CD4-positive, alpha-beta T cell treated with Interleukin-1 beta for 1 hour (primary cell): ENCODE results near the gene ARHGAP1.
"Not testable (repeated sequence)": the region's sequence is repeated elsewhere in the genome, so short reads cannot be mapped to it uniquely, and the experiment has no call there.

Experiments
- DNase-seq, 2 donors: peaks; one replicate each; pipeline ENCODE4 v3.0.0-alpha.2; 2020 to 2022

ARHGAP1 gene

GRCh38 chr11:46671958-46672315, 28.5 kb downstream of the ARHGAP1 start:
- no peak for DNase-seq

DNA sequence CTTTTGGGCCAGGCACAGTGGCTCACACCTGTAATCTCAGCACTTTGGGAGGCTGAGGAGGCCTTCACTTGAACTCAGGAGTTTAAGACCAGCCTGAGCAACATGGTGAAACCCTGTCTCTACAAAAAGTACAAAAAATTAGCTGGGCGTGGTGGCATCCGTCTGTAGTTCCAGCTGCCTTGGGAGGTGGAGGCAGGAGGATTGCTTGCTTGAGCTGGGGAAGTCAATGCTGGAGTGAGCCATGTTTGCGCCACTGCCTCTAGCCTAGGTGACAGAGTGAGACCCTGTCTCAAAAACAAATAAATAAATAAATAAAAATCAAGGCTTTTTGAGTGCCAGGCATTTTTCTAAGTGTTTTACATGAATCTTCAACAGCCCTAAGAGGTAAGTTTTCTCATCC, 29.9 kb downstream of the ARHGAP1 start:
- not testable (repeated sequence) for DNase-seq

GRCh38 chr11:46669711-46670139, 30.7 kb downstream of the ARHGAP1 start:
- no peak for DNase-seq

DNA sequence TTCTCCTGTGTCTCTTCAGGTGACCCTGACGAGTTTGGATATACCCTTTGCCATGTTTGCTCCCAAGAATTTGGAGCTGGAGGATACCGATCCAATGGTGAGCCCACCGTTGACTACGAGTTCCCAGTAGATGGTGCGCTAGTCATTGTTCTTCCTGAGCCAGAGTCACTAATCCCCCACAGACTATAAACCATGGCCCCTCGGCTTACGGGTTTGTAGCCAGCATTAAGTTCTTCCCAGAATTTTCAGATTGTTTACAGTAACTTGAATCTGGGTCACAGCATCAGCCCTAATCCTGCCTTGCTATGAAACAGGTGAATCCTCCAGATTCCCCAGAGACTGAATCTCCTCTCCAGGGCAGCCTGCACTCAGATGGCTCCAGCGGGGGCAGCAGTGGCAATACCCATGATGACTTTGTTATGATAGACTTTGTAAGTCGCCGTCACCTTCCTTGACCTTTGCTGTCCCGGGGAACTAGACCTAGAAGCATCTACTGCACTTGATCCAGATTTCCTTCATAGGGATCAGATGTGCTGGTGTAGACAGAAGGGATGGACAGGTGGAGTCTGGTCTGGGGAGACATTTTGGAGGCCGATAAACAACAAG, 31.8 kb downstream of the ARHGAP1 start:
- no peak for DNase-seq

DNA sequence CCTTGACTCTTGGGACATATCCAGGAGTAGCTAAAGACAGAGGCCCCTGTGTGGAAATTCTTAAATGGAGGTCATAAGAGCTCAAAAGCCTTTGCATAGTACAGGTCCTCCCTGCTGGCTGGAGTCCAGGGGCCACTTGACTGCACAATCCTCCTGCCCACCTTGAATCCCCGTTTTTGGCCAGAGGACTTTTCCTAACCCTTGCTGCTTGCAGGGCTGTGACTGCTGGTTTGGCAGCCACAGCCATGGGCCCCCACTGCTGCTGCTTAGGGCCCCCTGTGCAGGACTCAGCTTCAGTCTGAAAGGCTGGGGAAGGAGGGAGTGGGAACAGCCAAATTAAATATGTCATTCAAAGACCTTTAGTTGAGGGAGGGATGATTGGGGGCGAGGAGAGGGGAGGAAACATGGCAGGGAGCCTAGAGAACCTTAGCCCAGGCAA, 33.4 kb downstream of the ARHGAP1 start:
- DNase-seq = no peak

DNA sequence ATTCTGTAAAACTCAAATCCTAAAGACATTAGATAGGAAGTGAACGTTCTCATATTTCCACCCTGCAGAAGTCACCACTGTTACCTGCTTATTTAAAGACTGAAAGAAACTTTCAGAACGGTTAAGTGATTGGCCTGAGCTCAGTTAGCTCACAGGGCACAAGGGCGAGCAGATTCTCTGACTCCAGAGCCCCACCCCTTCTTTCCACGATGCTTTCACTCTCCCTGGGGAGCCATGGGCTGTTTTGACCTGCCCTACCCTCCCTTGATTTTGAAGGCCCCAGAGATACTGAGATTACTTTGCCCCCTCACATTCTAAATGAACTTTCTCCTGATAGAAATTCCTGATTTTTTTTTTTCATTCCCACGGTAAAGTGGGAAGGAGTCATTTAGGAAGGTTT, 33.9 kb downstream of the ARHGAP1 start:
- DNase-seq = no peak

DNA sequence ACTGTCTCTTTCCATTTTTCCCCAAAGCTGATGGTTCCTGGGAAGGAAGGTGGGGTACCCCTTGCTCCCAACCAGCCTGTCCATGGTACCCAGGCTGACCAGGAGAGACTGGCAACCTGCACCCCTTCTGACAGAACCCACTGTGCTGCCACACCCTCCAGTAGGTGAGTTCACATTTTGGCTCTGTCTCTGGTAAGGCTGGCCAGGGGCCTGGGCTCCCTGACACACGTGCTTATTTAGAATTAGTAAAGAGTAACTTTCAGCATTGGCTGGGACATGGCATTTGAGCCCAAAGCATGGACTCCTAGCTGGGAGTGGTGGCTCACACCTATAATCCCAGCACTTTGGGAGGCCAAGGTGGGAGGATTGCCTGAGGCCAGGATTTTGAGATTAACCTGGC, 35.1 kb downstream of the ARHGAP1 start:
- no peak for DNase-seq

DNA sequence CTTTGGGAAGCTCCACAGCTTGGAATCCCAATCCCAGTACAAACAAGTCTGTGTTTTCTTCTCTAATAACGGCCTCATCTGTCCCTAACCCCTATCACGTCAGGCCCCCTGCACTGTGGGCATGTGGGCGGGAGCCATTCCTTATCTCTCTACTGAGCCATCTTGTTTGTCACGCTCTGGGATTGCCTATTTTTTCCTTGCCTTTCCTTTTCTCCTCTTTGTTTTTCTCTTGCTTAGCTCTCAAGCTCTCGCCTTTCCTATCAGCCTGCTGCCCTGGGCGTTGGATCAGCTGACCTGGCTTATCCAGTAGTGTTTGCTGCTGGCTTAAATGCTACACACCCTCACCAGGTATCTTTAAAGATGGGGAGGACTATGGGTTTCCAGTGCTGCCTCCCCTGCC, 35.8 kb downstream of the ARHGAP1 start:
- no peak for DNase-seq

GRCh38 chr11:46663277-46663940, 37.0 kb downstream of the ARHGAP1 start:
- DNase-seq = no peak

DNA sequence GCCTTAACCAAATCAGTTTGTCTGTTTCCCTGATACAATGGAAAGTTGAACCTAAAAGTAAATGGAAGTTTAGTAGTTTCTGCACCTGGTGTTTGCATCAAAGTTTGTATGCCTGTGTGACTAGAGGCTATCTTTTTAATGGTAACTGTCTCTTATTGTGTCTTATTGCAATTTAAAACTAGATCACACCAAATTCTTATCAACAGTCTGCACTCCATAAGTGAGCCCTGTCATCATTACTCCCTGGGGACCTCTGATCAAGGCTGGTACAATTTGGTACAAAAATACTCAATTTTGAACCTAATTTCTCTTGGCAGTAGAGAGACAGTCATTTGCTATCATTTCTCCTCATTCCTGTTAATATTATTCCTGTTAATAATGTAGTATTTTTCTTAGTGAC, 38.1 kb downstream of the ARHGAP1 start:
- DNase-seq = no peak

- DNase-seq = no peak
Measured at GRCh38 chr11:46661836-46662235, 38.6 kb downstream of the ARHGAP1 start.

DNA sequence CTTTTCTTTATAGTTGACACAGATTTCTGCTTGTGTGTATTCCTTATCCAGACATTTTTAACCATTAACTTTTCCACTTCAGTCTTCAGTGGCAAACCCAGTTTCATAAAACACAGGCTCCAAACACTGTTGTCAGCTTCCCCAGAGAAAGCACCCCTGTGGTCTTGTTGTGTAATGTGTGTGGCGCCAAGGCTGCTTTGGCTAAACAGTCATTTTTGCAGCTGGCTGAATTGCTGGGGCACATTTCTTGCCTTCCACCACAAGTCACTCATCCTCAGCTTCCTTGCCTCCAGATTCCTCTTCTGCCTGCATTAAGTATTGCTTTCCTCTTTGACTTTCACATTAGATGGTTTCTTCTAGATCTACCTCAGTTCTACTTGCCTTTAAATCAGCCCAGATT, 40.5 kb downstream of the ARHGAP1 start:
- no peak for DNase-seq

- no peak for DNase-seq
Measured at GRCh38 chr11:46658259-46658658, 42.2 kb downstream of the ARHGAP1 start.

- no peak for DNase-seq
Measured at GRCh38 chr11:46657186-46657585, 43.2 kb downstream of the ARHGAP1 start.

- DNase-seq = no peak
Measured at GRCh38 chr11:46655631-46656030, 44.8 kb downstream of the ARHGAP1 start.

GRCh38 chr11:46649180-46649738, 51.2 kb downstream of the ARHGAP1 start:
- no peak for DNase-seq

- no peak for DNase-seq
Measured at GRCh38 chr11:46643986-46644385, 56.4 kb downstream of the ARHGAP1 start.

DNA sequence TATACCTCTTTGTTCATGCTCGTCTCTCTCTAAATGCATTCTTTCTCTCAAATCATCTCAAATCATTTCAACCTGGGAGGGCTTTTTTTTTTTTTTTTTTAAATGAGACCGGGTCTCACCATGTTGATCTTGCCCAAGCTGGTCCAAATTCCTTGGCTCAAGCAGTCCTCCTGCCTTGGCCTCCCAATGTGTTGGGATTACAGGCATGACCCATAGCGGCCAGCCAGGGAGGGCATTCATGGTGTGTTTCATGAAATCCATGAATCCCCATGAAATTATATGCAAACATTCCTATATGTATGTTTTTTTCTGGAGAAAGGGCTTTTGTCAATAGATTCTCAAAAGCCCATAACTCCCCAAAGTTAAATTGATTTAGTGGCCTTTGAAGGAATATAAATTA, 56.9 kb downstream of the ARHGAP1 start:
- DNase-seq = no peak

GRCh38 chr11:46642627-46643335, 57.6 kb downstream of the ARHGAP1 start:
- DNase-seq = no peak

GRCh38 chr11:46641639-46642038, 58.8 kb downstream of the ARHGAP1 start:
- DNase-seq = no peak

DNA sequence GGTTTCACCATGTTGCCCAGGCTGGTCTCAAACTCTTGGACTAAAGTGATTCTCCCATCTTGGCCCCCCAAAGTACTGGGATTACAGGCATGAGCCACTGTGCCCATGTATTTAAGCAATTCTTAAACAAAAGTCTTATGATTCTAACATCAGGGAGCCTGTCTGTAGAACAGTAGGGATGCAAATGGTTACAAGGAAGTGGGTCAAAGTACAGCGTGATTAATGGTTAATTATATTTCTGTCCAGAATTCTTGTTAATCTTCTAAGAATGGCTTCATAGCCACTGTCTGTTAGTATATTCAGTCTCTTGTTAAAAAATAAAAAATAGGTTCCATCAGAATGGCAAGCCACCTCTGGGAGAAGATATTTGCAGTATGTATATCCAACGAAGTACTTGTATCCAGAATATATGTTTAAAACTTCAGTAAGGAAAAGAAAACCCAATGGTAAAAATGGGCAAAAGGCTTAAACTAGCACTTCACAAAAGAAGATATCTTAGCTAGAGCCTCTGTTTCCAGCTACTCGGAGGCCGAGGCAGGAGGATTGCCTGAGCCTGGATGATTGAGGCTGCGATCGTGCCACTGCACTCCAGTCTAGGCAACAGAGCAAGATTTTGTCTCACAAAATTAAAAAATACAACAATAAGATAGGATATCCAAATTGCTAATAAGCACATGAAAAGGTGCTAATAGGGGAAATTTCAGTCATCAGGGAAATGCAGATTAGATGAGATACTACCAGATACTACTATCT, 60.2 kb downstream of the ARHGAP1 start:
- no peak for DNase-seq

DNA sequence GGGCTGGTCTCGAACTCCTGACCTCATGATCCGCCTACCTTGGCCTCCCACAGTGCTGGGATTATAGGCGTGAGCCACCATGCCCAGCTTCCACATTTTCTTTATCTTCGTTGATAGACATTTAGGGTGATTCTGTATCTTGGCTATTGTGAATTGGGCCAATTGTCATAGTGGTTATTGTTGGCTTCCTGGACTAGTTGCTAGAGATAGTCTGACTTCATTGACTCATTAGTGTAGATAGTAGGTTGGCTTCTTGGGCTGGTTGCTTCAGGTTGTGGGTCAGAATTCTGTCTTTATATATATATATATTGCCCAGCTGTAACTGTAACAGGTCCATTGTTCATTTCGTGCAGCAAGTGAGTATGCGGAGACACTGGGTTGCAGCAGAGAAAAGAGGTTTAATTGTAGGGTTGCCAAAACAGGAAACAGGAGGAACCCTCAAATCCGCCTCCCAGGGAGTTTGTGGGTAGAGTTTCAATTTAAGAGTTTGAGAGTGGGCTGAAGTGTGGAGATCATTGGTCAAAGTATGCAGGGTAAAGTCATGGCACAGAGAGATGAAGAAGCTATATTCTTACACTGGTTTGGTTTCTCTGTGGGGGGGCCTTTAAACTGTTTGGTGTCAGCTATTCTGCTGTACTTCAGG, 61.1 kb downstream of the ARHGAP1 start:
- no peak for DNase-seq

- DNase-seq = no peak
Measured at GRCh38 chr11:46637546-46637945, 62.9 kb downstream of the ARHGAP1 start.
